Ovary (tissue), 3 donors: ENCODE results near the gene TUBB2A.

Experiments used
- POLR2A ChIP-seq: fragments of 450-650 bp; IDR thresholded peaks from one replicate; pipeline ENCODE4 v1.6.1; 2017; ENCODE audit warnings: antibody characterized with exemption, mild to moderate bottlenecking, moderate library complexity
- TF ChIP-seq, protein P1 (sequence below), 3 donors: fragments of 450-650 bp in 2 of 3; fragments of 200-600 bp in 1 of 3; IDR thresholded peaks; one replicate each; pipeline versions ENCODE4 v1.5.1 to v1.8.0; 2016 to 2022; ENCODE audit warnings: antibody characterized with exemption in 3 of 3, mild to moderate bottlenecking in 1 of 3
- donor health status: DM: no; HTN: no; CAD: no.

DNA sequence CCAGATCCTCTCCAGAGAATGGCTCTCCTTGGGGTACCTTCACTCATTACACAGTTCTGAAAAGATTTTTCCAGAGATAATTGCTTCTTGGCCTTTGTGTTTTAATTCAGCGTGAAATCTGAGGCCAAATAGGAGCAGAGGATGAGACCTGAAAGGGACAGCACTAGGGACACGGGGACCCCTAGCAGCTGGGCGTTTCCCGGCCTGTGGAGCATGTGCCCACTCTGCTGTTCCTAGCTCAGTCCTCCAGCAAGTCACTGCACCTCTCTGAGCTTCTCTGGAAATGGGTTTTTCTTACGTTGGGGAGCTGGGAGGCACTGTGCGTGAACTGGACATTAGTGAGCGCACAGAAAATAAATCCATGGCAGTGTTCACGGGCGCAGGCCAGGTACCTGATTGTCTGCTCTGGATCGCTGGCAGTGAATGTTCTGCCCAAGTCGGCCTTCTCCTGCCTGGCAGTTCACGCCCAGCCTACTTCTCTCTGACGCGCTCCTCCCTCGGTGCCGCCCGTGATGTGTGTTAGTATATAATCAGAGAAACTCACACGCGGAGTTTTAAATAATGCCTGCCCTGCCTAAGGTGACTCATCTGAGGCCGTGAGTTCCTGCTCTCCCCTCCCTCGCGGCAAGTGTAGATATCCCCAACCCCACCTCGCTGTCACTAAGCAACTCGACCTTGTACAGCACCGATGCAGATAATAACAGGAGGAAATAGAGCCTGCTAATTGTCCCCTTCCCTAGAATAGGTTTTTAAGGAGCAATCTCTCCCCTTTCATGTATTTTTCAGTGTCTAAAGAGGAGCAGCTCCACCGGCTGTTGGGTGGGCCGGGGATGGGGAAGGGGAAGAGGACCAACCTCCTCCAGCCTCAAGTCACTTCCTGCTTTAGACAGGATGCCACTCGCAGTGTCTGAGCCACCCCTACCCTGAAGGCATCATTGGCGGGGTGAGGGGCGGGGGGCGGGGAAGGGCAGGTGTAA, 2.7 kb upstream of the TUBB2A start:
- TF ChIP-seq, protein P1, sequence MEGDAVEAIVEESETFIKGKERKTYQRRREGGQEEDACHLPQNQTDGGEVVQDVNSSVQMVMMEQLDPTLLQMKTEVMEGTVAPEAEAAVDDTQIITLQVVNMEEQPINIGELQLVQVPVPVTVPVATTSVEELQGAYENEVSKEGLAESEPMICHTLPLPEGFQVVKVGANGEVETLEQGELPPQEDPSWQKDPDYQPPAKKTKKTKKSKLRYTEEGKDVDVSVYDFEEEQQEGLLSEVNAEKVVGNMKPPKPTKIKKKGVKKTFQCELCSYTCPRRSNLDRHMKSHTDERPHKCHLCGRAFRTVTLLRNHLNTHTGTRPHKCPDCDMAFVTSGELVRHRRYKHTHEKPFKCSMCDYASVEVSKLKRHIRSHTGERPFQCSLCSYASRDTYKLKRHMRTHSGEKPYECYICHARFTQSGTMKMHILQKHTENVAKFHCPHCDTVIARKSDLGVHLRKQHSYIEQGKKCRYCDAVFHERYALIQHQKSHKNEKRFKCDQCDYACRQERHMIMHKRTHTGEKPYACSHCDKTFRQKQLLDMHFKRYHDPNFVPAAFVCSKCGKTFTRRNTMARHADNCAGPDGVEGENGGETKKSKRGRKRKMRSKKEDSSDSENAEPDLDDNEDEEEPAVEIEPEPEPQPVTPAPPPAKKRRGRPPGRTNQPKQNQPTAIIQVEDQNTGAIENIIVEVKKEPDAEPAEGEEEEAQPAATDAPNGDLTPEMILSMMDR (IDR thresholded peaks at IDR 0.05) = no peak
- TF ChIP-seq POLR2A = no peak
